H9 (cell line): ENCODE results near the gene TMEM86B. TPM values are rescaled to one million over a fixed set of nuclear protein-coding genes. Genes with fewer than 3 reads are reported as not detected.
A peak's percentile ranks its signal among the peaks of the same experiment; 100 is the strongest.

Source experiments
- DNase-seq: peaks from one replicate; pipeline ENCODE4 v3.0.0-alpha.2; 2017
- H2AFZ ChIP-seq: one replicate; pipeline ENCODE4 v1.6.1; 2013; ENCODE audit warnings: mild to moderate bottlenecking, low read length, control low read depth, moderate library complexity
- H2AK5ac ChIP-seq: 2 replicates; pipeline ENCODE4 v1.6.1; 2013; ENCODE audit warnings: low read length, control low read depth, mixed read lengths; ENCODE audit not compliant: insufficient read length
- H2BK120ac ChIP-seq: one replicate; pipeline ENCODE4 v1.6.1; 2013; ENCODE audit warnings: low read depth, mild to moderate bottlenecking, low read length, control low read depth, inconsistent platforms; ENCODE audit not compliant: poor library complexity, severe bottlenecking
- H2BK12ac ChIP-seq: 2 replicates; pipeline ENCODE4 v1.6.1; 2013; ENCODE audit warnings: low read length, control low read depth, mixed read lengths, low read depth; ENCODE audit not compliant: insufficient read length
- H2BK15ac ChIP-seq: 2 replicates; pipeline ENCODE4 v1.6.1; 2013; ENCODE audit warnings: low read depth, low read length, control low read depth
- H2BK20ac ChIP-seq: one replicate; pipeline ENCODE4 v1.6.1; 2013; ENCODE audit warnings: low read depth, mild to moderate bottlenecking, low read length, control low read depth, inconsistent platforms; ENCODE audit not compliant: poor library complexity, severe bottlenecking
- H2BK5ac ChIP-seq: 2 replicates; pipeline ENCODE4 v1.6.1; 2013; ENCODE audit warnings: low read length, control low read depth, mixed read lengths; ENCODE audit not compliant: insufficient read length
- H3K14ac ChIP-seq: 2 replicates; pipeline ENCODE4 v1.6.1; 2013; ENCODE audit warnings: low read length, control low read depth; ENCODE audit not compliant: insufficient read depth
- H3K18ac ChIP-seq: 2 replicates; pipeline ENCODE4 v1.6.1; 2013; ENCODE audit warnings: low read depth, mild to moderate bottlenecking, mixed read lengths, low read length, control low read depth; ENCODE audit not compliant: insufficient read length
- H3K23ac ChIP-seq: 2 replicates; pipeline ENCODE4 v1.6.1; 2013; ENCODE audit warnings: low read length, control low read depth, mixed read lengths, low read depth; ENCODE audit not compliant: insufficient read length
- H3K23me2 ChIP-seq: 2 replicates; pipeline ENCODE4 v1.6.1; 2013; ENCODE audit warnings: low read depth, mild to moderate bottlenecking, mixed read lengths, low read length, control low read depth; ENCODE audit not compliant: insufficient read length, poor library complexity, severe bottlenecking
- H3K27ac ChIP-seq: 2 replicates; pipeline ENCODE4 v1.5.1; 2013; ENCODE audit warnings: low read length, control low read depth, mixed read lengths, low read depth; ENCODE audit not compliant: insufficient read length
- H3K27me3 ChIP-seq: 2 replicates; pipeline ENCODE4 v1.6.1; 2013; ENCODE audit warnings: low read length, control low read depth, inconsistent platforms; ENCODE audit not compliant: insufficient read depth
- H3K4ac ChIP-seq: 2 replicates; pipeline ENCODE4 v1.6.1; 2013; ENCODE audit warnings: low read depth, mild to moderate bottlenecking, control low read depth, inconsistent platforms, low read length, moderate library complexity
- H3K4me1 ChIP-seq: 2 replicates; pipeline ENCODE4 v1.6.1; 2013; ENCODE audit warnings: low read length, control low read depth, inconsistent platforms; ENCODE audit not compliant: insufficient read depth
- H3K4me2 ChIP-seq: 2 replicates; pipeline ENCODE4 v1.6.1; 2013; ENCODE audit warnings: low read length, control low read depth, mixed read lengths; ENCODE audit not compliant: insufficient read length, insufficient read depth
- H3K56ac ChIP-seq: 2 replicates; pipeline ENCODE4 v1.6.1; 2013; ENCODE audit warnings: low read depth, mild to moderate bottlenecking, mixed read lengths, low read length, control low read depth; ENCODE audit not compliant: insufficient read length
- H3K79me1 ChIP-seq: 2 replicates; pipeline ENCODE4 v1.6.1; 2013; ENCODE audit warnings: low read depth, mild to moderate bottlenecking, moderate library complexity, low read length, control low read depth, inconsistent platforms; ENCODE audit not compliant: insufficient read depth, poor library complexity, severe bottlenecking
- H3K79me2 ChIP-seq: 2 replicates; pipeline ENCODE4 v1.6.1; 2013; ENCODE audit warnings: low read length, control low read depth, inconsistent platforms; ENCODE audit not compliant: insufficient read depth
- H3K9ac ChIP-seq: 2 replicates; pipeline ENCODE4 v1.6.1; 2013; ENCODE audit warnings: low read length, control low read depth, mixed read lengths; ENCODE audit not compliant: insufficient read length; ENCODE audit errors: extremely low read depth
- H3K9me3 ChIP-seq: one replicate; pipeline ENCODE4 v1.6.1; 2013; ENCODE audit warnings: low read depth, low read length, inconsistent platforms; ENCODE audit not compliant: control insufficient read depth
- H3T11ph ChIP-seq: one replicate; pipeline ENCODE4 v1.6.1; 2013; ENCODE audit warnings: mild to moderate bottlenecking, low read length, control low read depth, inconsistent platforms
- H4K20me1 ChIP-seq: one replicate; pipeline ENCODE4 v1.6.1; 2013; ENCODE audit not compliant: control insufficient read depth, insufficient read length, insufficient read depth
- H4K5ac ChIP-seq: 2 replicates; pipeline ENCODE4 v1.6.1; 2013; ENCODE audit warnings: low read depth, mild to moderate bottlenecking, mixed read lengths, low read length, control low read depth; ENCODE audit not compliant: insufficient read length
- H4K8ac ChIP-seq: replicated peaks from 2 replicates; pipeline ENCODE4 v1.6.1; 2013; ENCODE audit warnings: low read length, control low read depth, mixed read lengths, low read depth; ENCODE audit not compliant: insufficient read length
- H4K91ac ChIP-seq: 2 replicates; pipeline ENCODE4 v1.6.1; 2013; ENCODE audit warnings: low read depth, mild to moderate bottlenecking, moderate library complexity, mixed read lengths, low read length, control low read depth; ENCODE audit not compliant: insufficient read length
- H3K27ac Mint-ChIP-seq, 3 experiments: 2 replicates in 2 of 3; 3 replicates in 1 of 3; pipeline ENCODE4 v1.8.0; 2020 to 2021; ENCODE audit warnings: mixed read lengths in 3 of 3, mild to moderate bottlenecking in 1 of 3, moderate library complexity in 1 of 3
- H3K27me3 Mint-ChIP-seq: 2 replicates; pipeline ENCODE4 v1.8.0; 2021; ENCODE audit warnings: low read depth, mild to moderate bottlenecking, moderate library complexity, mixed read lengths
- H3K36me3 Mint-ChIP-seq, 3 experiments: 2 replicates in 2 of 3; 3 replicates in 1 of 3; pipeline ENCODE4 v1.8.0; 2020 to 2021; ENCODE audit warnings: low read depth in 3 of 3, mixed read lengths in 3 of 3; ENCODE audit not compliant: insufficient read depth in 1 of 3
- H3K4me1 Mint-ChIP-seq, 2 experiments: 2 replicates each; pipeline ENCODE4 v1.8.0; 2020; ENCODE audit warnings: mixed read lengths in 2 of 2
- H3K4me3 Mint-ChIP-seq, 2 experiments: 2 replicates in 1 of 2; 3 replicates in 1 of 2; pipeline ENCODE4 v1.8.0; 2020 to 2021; ENCODE audit warnings: mild to moderate bottlenecking in 2 of 2, mixed read lengths in 2 of 2, moderate library complexity in 1 of 2
- H3K9me3 Mint-ChIP-seq, 2 experiments: 2 replicates in 1 of 2; 3 replicates in 1 of 2; pipeline ENCODE4 v1.8.0; 2020; ENCODE audit warnings: mild to moderate bottlenecking in 2 of 2, mixed read lengths in 2 of 2, moderate library complexity in 1 of 2
- whole genome bisulfite sequencing: extraction: QIAGEN DNeasy Blood & Tissue Kit; methylation state at CpG from one replicate; pipeline ENCODE4 v1.1.7; 2013; ENCODE audit warnings: missing lambda C conversion rate, low lambda C conversion rate, mixed read lengths; ENCODE audit not compliant: insufficient read length; ENCODE audit errors: extremely low coverage; 5-methylcytosine and 5-hydroxymethylcytosine counted together
- total RNA-seq: library from RNA; stranded (reverse); gene quantifications from 2 replicates; pipeline ENCODE4 v1.2.1, GENCODE V29; 2021
- TF ChIP-seq, protein P1 (sequence below): fragments of 200-600 bp; sonication (generic); conservative IDR thresholded peaks from 3 replicates; pipeline ENCODE4 v1.8.0; 2021; ENCODE audit warnings: antibody characterized with exemption, mild to moderate bottlenecking

TMEM86B gene
- total RNA-seq, 1 experiment from 2014 or later: 4.5 TPM

DNA sequence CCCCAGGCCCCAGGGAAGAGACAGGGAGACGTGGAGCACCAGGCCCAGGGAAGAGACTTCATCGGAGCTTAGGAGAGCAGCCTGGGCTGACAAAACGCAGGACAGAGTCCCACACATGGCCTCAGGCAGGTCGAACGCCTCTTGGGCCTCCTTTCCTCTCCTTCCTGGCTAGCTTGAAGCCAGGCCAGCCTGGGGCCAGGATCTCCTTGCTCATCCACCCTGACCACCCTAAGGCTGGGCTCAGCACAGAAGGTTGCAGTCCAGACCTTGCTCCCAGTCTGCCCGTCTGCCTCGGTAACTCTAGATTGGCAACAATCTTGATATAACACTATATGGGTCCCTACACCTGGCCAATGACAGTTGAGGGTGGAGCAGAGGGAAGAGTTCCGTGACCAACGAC lies 20.1 kb upstream of the TMEM86B start:
- H3K27me3 Mint-ChIP-seq: no peaks in the 10 kb centered on the region; the same call in 1 of the 2 replicates
- no peak overlapping the region for H3T11ph ChIP-seq
- H3K23me2 ChIP-seq: no peaks in the 10 kb centered on the region
- TF ChIP-seq, protein P1, sequence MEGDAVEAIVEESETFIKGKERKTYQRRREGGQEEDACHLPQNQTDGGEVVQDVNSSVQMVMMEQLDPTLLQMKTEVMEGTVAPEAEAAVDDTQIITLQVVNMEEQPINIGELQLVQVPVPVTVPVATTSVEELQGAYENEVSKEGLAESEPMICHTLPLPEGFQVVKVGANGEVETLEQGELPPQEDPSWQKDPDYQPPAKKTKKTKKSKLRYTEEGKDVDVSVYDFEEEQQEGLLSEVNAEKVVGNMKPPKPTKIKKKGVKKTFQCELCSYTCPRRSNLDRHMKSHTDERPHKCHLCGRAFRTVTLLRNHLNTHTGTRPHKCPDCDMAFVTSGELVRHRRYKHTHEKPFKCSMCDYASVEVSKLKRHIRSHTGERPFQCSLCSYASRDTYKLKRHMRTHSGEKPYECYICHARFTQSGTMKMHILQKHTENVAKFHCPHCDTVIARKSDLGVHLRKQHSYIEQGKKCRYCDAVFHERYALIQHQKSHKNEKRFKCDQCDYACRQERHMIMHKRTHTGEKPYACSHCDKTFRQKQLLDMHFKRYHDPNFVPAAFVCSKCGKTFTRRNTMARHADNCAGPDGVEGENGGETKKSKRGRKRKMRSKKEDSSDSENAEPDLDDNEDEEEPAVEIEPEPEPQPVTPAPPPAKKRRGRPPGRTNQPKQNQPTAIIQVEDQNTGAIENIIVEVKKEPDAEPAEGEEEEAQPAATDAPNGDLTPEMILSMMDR: no peak
- no peak overlapping the region for H2AK5ac ChIP-seq
- peaks cover 2% of the 10 kb centered on the region for H3K79me1 ChIP-seq
- H3K4me1 Mint-ChIP-seq: peaks cover 4 to 8% of the 10 kb centered on the region in 2 experiments; a peak in 2 of 4 replicates
- H3K4ac ChIP-seq: no peak overlapping the region
- H2BK12ac ChIP-seq: no peak overlapping the region
- no peak overlapping the region for H4K91ac ChIP-seq
- H3K36me3 Mint-ChIP-seq: peaks cover 5 to 31% (median 27%) of the 10 kb centered on the region in 3 experiments; a peak in 6 of 7 replicates
- H3K14ac ChIP-seq: no peak overlapping the region; the same call in 1 of the 2 replicates
- H4K5ac ChIP-seq: no peak overlapping the region
- H3K4me1 ChIP-seq: no peaks in the 10 kb centered on the region
- H2BK20ac ChIP-seq: no peak overlapping the region
- no peak overlapping the region for H3K23ac ChIP-seq
- no peak overlapping the region for H3K27ac ChIP-seq
- peak overlapping the region in 2 of 3 experiments; percentile 75 to 88; a peak in 5 of 7 replicates for H3K27ac Mint-ChIP-seq
- DNase-seq: no peak
- peaks cover 19% of the 10 kb centered on the region; the same call in 1 of the 2 replicates for H3K79me2 ChIP-seq
- H3K27me3 ChIP-seq: no peaks in the 10 kb centered on the region
- H2AFZ ChIP-seq: no peak overlapping the region
- no peaks in the 10 kb centered on the region for H3K9me3 ChIP-seq
- no peak overlapping the region for H2BK5ac ChIP-seq
- no peak overlapping the region for H3K9ac ChIP-seq
- no CpG with 5 or more reads among the region's 9 CpGs for WGBS
- H2BK15ac ChIP-seq: no peak overlapping the region
- H3K4me2 ChIP-seq: no peak overlapping the region
- no peak overlapping the region; a peak in 1 of 5 replicates for H3K4me3 Mint-ChIP-seq
- H3K9me3 Mint-ChIP-seq: no peaks in the 10 kb centered on the region
- no peak overlapping the region for H3K18ac ChIP-seq
- no peak overlapping the region for H3K56ac ChIP-seq
- no peaks in the 10 kb centered on the region for H4K20me1 ChIP-seq
- H2BK120ac ChIP-seq: no peak overlapping the region
- no peak overlapping the region for H4K8ac ChIP-seq
